ENCODE results near the gene FAM81A. TPM values are rescaled to one million over a fixed set of nuclear protein-coding genes. Genes with fewer than 3 reads are reported as not detected.
"Not testable (repeated sequence)": the region's sequence is repeated elsewhere in the genome, so short reads cannot be mapped to it uniquely, and the experiment has no call there.

The FAM81A gene
- total RNA-seq, result 1 to 10 TPM in 7 of 8 experiments, under 1 TPM in 1; 0.31 to 5.6 (median 3.5) TPM

DNA sequence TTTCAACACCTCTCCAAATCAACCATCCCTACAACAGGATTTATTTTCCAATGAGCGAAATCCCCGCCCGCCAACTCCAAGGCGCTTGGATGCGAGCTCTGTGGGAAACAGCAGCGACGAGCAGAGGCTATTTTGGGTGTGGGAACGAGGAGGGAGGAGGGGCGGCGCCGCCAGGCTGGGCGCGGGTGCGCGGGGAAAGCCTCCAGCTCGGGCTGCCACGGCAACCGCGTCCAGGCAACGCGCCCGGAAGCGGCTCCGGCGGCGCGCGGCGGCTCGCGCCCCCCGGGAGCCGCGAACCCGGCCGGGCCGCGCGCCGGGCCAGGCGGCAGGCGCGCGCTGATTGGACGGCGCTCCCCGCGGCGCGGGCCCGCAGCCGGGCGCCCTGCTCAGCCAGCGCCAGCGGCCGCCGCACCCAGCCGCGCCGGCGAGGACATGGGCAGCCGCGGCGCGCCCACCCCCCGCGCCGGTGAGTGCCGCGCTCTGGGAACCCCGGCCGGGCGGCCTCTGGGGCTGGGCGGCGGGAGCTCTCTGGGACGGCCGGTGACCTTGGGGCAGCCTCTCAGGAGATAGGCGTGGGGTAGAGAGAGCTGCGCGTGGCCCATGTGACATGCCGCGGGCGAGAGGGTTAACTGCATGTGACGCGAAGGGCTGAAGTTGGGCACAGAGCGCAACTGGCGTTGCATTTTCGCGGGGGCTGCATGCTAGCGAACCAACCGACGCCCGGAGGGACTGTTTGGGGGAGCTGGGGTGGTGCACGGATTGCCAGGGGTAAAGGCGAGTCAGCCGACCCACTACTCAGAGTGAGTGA is at the start of gene FAM81A:
Gene FAM81A, plus strand, starts transcription at position 370 of the 808 bp plus-strand sequence. CDS start 20,441 bp downstream, outside the sequence.
- Histone ChIP-seq H3K27ac (no peak within 1 kb of the TSS), H3K4me1 (replicated peaks in 1 of 2) (peaks cover 11 to 12% of the 10 kb centered on the region in 2 donors), H3K4me3 (peak within 1 kb of the TSS; percentile 42 to 77 (median 57))
- ATAC-seq (replicated peaks in 6 of 8), result peak; percentile 89 to 96 (median 90)
- 0% methylated on average over 1 to 7 of the region's 96 CpGs; no CpG with 5 or more reads in 6 of the 10 experiments for WGBS, 10 experiments
- in situ Hi-C loops (cut with MboI; ENCODE audit: low pct_unique_long_range_greater_than_20kb in 2 of 9, low sequenced_read_pairs in 9 of 9, unreplicated experiment in 9 of 9), result no loop called here

DNA sequence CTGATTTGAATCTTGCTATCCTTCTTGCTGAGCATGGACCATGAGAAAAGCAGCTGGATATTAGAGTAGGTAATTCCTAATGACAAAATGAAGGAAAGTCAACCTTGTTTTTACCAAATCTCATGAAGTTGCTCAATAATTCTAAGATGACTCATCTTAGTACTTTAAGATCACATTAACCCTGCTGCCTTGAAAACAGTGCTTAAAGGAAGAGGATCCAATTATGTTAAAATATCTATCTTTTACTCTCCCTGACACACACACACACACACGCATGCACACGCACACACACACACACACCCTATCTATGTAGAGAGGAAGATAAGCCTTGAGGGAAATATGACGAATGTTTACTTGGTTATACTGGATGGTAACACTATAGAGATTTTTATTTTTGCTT is 49.3 kb upstream of the FAM81A start:
- in situ Hi-C loops (cut with MboI; ENCODE audit: low pct_unique_long_range_greater_than_20kb in 2 of 9, low sequenced_read_pairs in 9 of 9, unreplicated experiment in 9 of 9), result loop anchor here in 1 of 9 experiments (25.0 kb wide), 1 partner anchor 99 kb away; no protein-coding TSS in a partner anchor
- ATAC-seq (replicated peaks in 6 of 8), result peak in 3 of 8 experiments; percentile 14 to 63 (median 49)
- WGBS, 10 experiments, result 10 to 100% (median 70%) methylated on average over 1 to 3 of the region's 3 CpGs; no CpG with 5 or more reads in 2 of the 10 experiments

DNA sequence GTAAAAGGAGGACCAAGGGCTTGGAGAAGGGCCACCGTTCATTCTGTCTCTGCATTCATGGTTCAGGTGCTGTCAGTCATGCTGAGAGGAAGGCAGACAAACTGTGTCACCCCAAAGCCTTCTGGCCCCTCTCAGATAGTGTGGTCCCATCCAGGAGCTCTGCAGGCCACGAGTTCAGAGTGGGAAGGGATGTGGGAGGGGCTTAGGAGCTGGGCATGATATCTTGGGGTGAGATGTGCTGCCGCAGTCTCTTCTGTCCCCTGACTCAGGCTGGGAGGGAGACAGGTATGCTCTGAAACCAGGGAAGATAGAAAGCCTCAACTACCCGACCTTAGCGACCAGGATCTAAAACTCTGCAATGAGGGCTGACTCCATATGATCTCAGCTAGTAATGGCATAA is 45.7 kb upstream of the FAM81A start:
- Histone ChIP-seq H3K4me3 (no peak overlapping the region), H3K27ac (no peak overlapping the region), H3K4me1 (replicated peaks in 1 of 2) (no peaks in the 10 kb centered on the region)
- in situ Hi-C loops (cut with MboI; ENCODE audit: low pct_unique_long_range_greater_than_20kb in 2 of 9, low sequenced_read_pairs in 9 of 9, unreplicated experiment in 9 of 9), result loop anchor here in 1 of 9 experiments (25.0 kb wide), 1 partner anchor 95 kb away; no protein-coding TSS in a partner anchor
- 40 to 83% (median 57%) methylated on average over 1 to 3 of the region's 5 CpGs; no CpG with 5 or more reads in 5 of the 10 experiments for WGBS, 10 experiments
- ATAC-seq (replicated peaks in 6 of 8), result no peak

More for the DNA sequence above, 49.3 kb upstream of the FAM81A start:
- Histone ChIP-seq H3K4me3 (no peak overlapping the region), H3K4me1 (replicated peaks in 1 of 2) (no peaks in the 10 kb centered on the region), H3K27ac (no peak overlapping the region)

DNA sequence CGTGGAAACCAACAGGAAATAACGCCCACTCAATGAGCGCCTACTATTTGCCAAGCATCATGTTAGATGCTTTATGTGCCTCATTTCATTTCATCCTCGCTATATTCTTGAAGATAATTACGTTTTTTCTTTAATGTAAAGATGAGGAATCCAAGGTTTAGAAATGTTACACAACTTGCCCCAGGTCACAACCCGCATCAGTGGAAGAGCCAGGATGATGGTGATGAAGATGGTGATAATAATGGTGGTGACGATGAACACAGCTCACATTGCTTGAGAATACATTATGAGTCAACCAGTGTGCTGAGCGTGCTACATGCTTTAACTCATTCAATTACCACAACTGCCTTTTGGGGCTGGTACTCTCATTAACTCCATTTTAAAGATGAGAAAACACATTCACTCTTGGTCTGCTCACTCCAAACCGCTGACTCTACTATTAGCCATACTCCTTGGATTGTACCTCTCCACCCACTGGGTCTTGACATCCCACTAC is 43.8 kb upstream of the FAM81A start:
- no peak overlapping the region for H3K27ac ChIP-seq

DNA sequence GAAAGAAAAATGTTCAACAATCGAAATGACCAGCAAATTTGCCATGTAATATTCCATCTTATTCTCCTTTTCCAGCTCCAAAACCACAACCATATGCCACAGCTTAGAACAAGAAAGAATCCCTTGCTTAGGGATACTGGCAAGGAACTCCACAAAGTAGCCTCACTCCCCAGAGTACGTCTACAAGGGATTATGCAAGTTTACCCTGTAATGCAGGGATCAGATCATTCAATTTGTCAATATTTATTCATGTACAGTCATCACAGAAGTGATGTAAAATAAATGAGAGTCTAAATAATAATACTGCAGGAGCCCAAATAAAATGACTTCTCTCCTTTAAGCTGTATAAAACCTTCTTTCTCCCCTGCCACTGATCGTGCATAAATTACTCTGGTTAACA is 41.8 kb upstream of the FAM81A start:
- in situ Hi-C loops (cut with MboI; ENCODE audit: low pct_unique_long_range_greater_than_20kb in 2 of 9, low sequenced_read_pairs in 9 of 9, unreplicated experiment in 9 of 9), result loop anchor here in 1 of 9 experiments (25.0 kb wide), 1 partner anchor 91 kb away; no protein-coding TSS in a partner anchor
- 6 to 89% (median 52%) methylated on average over 1 to 3 of the region's 3 CpGs for WGBS, 10 experiments
- ATAC-seq (replicated peaks in 6 of 8), result no peak
- H3K4me1 ChIP-seq (replicated peaks in 1 of 2), result peaks cover 0 to under 1% of the 10 kb centered on the region in 2 donors
- no peak overlapping the region for H3K4me3 ChIP-seq
- no peak overlapping the region for H3K27ac ChIP-seq

More for the DNA sequence above, 43.8 kb upstream of the FAM81A start:
- Histone ChIP-seq H3K4me3 (no peak overlapping the region), H3K4me1 (replicated peaks in 1 of 2) (no peaks in the 10 kb centered on the region)
- WGBS, 10 experiments, result 11 to 100% (median 90%) methylated on average over 2 to 8 of the region's 9 CpGs
- in situ Hi-C loops (cut with MboI; ENCODE audit: low pct_unique_long_range_greater_than_20kb in 2 of 9, low sequenced_read_pairs in 9 of 9, unreplicated experiment in 9 of 9), result loop anchor here in 1 of 9 experiments (25.0 kb wide), 1 partner anchor 93 kb away; no protein-coding TSS in a partner anchor
- ATAC-seq (replicated peaks in 6 of 8), result no peak

DNA sequence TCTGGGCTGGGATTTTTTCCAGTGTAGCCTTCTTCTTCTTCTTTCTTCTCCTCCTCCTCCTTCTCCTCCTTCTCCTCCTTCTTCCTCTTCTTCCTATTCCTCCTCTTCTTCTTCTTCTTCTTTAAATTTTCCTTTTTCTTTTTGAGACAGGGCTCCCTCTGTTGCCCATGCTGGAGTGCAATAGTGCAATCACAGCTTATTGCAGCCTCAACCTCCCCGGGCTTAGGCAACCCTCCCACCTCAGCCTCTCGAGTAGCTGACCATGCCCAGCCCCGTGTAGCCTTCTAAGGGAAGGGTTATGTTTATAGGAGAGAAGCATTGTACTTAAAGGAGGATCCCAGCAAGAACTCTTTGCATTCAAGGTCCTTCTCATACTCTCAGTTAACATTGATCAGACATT is 41.3 kb upstream of the FAM81A start:
- 0 to 80% (median 33%) methylated on average over 1 to 3 of the region's 3 CpGs; no CpG with 5 or more reads in 1 of the 10 experiments for WGBS, 10 experiments

DNA sequence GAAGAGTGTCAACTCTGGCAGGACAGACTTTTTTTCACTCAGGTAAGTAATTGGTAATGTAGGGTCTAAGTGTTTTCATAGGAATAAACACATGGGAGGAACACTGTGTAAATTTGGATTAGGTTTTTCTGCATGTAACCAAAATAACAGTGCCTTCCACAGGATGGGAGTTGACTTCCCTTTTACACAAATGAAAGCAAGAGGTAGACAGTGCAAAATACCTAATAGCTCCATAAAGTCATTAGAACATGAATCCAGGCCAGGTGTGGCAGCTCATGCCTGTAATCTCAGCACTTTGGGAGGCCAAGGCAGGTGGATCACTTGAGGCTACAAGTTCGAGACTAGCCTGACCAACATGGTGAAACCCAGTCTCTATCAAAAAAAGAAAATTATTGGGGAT is 39.8 kb upstream of the FAM81A start:
- Histone ChIP-seq H3K4me1 (replicated peaks in 1 of 2) (peaks cover 0 to 4% of the 10 kb centered on the region in 2 donors), H3K4me3 (no peak overlapping the region), H3K27ac (no peak overlapping the region)
- no peak for ATAC-seq (replicated peaks in 6 of 8)
- 17 to 90% (median 80%) methylated on average over 1 of the region's 1 CpG; no CpG with 5 or more reads in 7 of the 10 experiments for WGBS, 10 experiments
- in situ Hi-C loops (cut with MboI; ENCODE audit: low pct_unique_long_range_greater_than_20kb in 2 of 9, low sequenced_read_pairs in 9 of 9, unreplicated experiment in 9 of 9), result loop anchor here in 1 of 9 experiments (25.0 kb wide), 1 partner anchor 89 kb away; no protein-coding TSS in a partner anchor

More for the DNA sequence above, 41.3 kb upstream of the FAM81A start:
- ATAC-seq (replicated peaks in 6 of 8), result no peak
- H3K27ac ChIP-seq, result no peak overlapping the region
- H3K4me3 ChIP-seq, result no peak overlapping the region
- peaks cover 0 to 4% of the 10 kb centered on the region in 2 donors for H3K4me1 ChIP-seq (replicated peaks in 1 of 2)
- in situ Hi-C loops (cut with MboI; ENCODE audit: low pct_unique_long_range_greater_than_20kb in 2 of 9, low sequenced_read_pairs in 9 of 9, unreplicated experiment in 9 of 9), result loop anchor here in 1 of 9 experiments (25.0 kb wide), 1 partner anchor 91 kb away; no protein-coding TSS in a partner anchor

DNA sequence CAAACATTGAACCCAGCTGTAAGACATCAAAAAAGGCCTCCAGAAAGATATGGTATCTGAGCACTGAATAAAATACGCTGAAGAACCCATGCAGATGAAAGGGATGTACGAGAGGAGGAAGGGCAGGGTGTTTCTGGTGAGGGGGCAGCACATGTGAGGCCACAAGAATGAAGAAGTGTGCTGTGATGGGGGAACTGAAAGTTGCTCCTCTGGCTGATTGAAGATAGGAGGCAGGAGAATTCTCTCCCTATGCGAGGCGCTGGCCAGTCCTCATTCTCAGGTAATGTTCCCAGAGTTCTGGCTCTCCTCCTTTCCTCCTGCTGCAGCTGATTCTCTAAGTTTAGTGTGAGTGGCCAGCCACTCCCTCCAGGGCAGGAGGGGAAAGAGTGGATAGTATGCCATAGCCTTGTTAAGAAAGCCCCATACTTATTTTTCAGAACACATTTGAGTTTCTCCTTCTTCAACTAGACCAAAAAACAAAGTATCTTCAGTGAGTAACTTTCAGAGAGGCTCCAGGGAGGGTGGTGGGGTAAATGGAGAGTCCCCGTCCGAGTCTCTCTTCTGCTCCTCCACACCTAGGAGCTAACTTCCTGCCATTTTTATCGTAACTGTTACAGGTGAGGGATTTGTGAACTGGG is 38.4 kb upstream of the FAM81A start:
- no peak for ATAC-seq (replicated peaks in 6 of 8)
- in situ Hi-C loops (cut with MboI; ENCODE audit: low pct_unique_long_range_greater_than_20kb in 2 of 9, low sequenced_read_pairs in 9 of 9, unreplicated experiment in 9 of 9), result loop anchor here in 1 of 9 experiments (25.0 kb wide), 1 partner anchor 88 kb away; no protein-coding TSS in a partner anchor
- Histone ChIP-seq H3K4me1 (replicated peaks in 1 of 2) (peaks cover 0 to 4% of the 10 kb centered on the region in 2 donors), H3K27ac (no peak overlapping the region), H3K4me3 (no peak overlapping the region)
- 20 to 94% (median 73%) methylated on average over 2 to 6 of the region's 7 CpGs; no CpG with 5 or more reads in 3 of the 10 experiments for WGBS, 10 experiments

DNA sequence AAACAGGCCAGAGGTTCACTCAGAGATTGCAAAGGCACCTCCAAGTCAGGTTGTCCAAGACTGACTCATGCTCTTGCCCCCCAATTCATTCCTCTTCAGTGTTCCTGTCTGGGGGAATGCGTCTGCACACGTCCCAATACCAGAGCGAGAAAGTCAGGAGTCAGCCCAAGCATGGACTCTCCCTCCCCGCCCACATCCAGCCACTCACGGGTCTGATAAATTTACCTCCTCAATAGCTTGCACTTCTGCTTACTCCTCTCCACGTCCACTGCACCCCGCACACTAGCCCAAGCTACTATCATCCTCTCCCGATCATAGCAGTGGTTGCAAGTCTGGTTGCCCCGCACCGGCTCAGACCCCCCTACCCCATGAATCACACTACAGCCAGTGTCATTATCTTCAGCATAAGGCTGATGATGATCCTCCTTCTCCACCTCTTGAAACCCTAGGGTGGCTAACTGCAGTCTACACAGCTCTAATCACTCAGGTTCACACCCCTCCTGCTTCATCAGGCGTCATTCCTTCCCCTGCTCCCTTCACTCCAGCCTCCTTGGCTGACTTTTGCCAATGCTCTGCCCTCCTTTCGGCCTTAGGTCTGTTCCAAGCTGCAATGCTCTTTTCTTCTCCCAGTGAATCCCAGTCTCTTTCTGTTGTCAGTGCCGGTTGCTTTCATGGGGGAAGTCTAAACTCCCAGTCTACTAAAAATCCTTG is 37.7 kb upstream of the FAM81A start:
- Histone ChIP-seq H3K4me3 (no peak overlapping the region), H3K4me1 (replicated peaks in 1 of 2) (peaks cover 0 to 4% of the 10 kb centered on the region in 2 donors), H3K27ac (no peak overlapping the region)
- WGBS, 10 experiments, result 80 to 96% (median 85%) methylated on average over 1 to 9 of the region's 13 CpGs; no CpG with 5 or more reads in 2 of the 10 experiments
- in situ Hi-C loops (cut with MboI; ENCODE audit: low pct_unique_long_range_greater_than_20kb in 2 of 9, low sequenced_read_pairs in 9 of 9, unreplicated experiment in 9 of 9), result no loop called here
- no peak for ATAC-seq (replicated peaks in 6 of 8)

DNA sequence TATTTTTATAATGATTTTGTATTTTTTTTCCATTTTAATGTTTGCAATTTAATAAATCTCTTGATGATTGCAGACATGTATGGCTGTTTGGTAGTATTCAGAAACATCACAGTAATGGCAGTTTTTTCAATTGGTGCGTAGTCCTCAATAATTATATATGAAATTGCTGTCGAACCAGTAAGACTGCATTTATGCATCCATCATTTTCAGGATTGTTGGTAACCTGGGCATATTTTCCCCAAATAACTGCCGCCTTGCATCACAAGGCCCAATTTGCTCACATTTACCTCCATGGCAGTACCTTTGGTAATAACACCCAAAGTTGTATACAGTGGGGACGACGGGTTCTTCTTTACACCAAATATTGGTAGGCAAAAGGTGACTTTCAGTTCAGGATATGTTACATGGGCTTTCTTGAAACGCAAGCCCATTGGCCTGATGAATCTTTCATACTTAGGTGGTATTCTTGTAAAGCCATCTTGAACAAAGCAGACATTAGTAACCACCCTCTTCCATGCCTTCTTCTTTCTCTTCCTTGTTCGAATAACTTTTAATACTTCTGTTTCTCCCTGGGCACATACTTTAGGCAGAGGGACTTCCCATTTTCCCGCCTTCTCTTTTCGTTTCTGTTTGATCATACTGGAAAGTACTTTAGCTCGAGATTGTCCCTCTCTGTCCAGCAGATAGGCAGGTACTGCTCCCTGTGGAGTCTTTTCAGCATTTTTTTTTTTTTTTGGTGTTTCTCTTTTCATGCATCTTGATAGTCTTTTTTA is 36.7 kb upstream of the FAM81A start:
- H3K4me3 ChIP-seq; ATAC-seq (replicated peaks in 6 of 8); in situ Hi-C loops (cut with MboI; ENCODE audit: low pct_unique_long_range_greater_than_20kb in 2 of 9, low sequenced_read_pairs in 9 of 9, unreplicated experiment in 9 of 9); H3K4me1 ChIP-seq (replicated peaks in 1 of 2); H3K27ac ChIP-seq: not testable (repeated sequence)
- 77 to 88% (median 84%) methylated on average over 3 to 10 of the region's 10 CpGs for WGBS, 10 experiments

DNA sequence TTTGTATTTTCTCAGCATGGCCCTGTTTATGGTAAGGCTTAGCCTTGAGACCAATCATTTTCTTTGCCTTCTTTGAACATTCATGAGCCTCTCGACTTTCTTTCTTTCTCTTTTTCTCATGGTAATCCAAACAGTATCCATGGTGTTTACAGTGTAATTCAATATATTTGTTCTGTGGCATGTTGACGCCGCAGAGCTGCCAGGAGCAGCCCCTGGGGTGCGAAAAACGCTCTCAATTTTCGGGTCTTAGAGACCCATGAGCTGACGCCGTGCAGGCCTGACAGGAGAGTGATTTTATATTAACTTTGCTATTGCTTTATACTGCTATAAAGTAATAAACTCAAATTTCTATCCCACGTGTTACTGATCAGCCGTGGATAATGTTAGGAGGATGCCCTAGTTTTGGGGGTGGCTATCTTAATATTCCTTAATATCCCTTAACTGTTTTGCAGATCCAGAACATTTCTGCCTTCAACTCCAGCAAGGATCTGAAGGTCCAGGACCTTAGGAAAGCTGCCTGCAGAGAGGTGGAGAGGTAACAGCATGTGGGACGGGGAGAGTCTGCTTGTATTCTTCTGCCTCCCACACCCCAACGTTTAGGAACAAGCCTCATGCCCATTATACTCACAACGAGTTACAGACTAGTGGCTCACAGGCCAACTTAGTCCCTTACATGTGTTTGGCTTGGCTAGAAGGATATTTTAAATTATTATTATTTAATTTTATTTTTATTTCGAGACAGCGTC is 36.0 kb upstream of the FAM81A start:
- Histone ChIP-seq H3K27ac (no peak overlapping the region), H3K4me3 (no peak overlapping the region)
- in situ Hi-C loops (cut with MboI; ENCODE audit: low pct_unique_long_range_greater_than_20kb in 2 of 9, low sequenced_read_pairs in 9 of 9, unreplicated experiment in 9 of 9), result no loop called here

More for the DNA sequence above, 36.0 kb upstream of the FAM81A start:
- peak in 2 of 8 experiments; percentile 46 to 95 for ATAC-seq (replicated peaks in 6 of 8)
- 30 to 74% (median 53%) methylated on average over 3 to 15 of the region's 15 CpGs for WGBS, 10 experiments
- H3K4me1 ChIP-seq (replicated peaks in 1 of 2), result peaks cover 0 to 4% of the 10 kb centered on the region in 2 donors

Data from motor neuron (in vitro differentiated cells).